Natural killer cell (primary cell): ENCODE measurements around the gene DST. TPM values are rescaled to one million over a fixed set of nuclear protein-coding genes. Genes with fewer than 3 reads are reported as not detected.

Experiments
- ATAC-seq, 3 donors: fragments of 150-1000 bp in 2 of 3; fragments of 200-7000 bp in 1 of 3; cut with Tn5 transposase; 1 replicate in 1 of 3; 2 replicates in 2 of 3; pipeline ENCODE4 v1.10.0; 2021; ENCODE audit warnings: mild to moderate bottlenecking in 2 of 3, moderate library complexity in 2 of 3
- DNase-seq, 2 donors: peaks; one replicate each; pipeline versions ENCODE4 v3.0.0 to v3.0.0-alpha.2; 2013 to 2021; ENCODE audit warnings: mixed read lengths in 1 of 2
- H3K27ac ChIP-seq: one replicate; pipeline ENCODE4 v1.5.1; 2013; ENCODE audit warnings: mild to moderate bottlenecking, low read length
- H3K27me3 ChIP-seq: one replicate; pipeline ENCODE4 v1.6.1; 2013; ENCODE audit warnings: low read length; ENCODE audit not compliant: control insufficient read depth, insufficient read depth
- H3K36me3 ChIP-seq: one replicate; pipeline ENCODE4 v1.6.1; 2013; ENCODE audit warnings: low read length; ENCODE audit not compliant: control insufficient read depth, insufficient read depth
- H3K4me1 ChIP-seq: one replicate; pipeline ENCODE4 v1.6.1; 2013; ENCODE audit warnings: low read length; ENCODE audit not compliant: control insufficient read depth, insufficient read depth
- H3K4me3 ChIP-seq: one replicate; pipeline ENCODE4 v1.5.1; 2013; ENCODE audit warnings: low read length
- H3K9me3 ChIP-seq: one replicate; pipeline ENCODE4 v1.6.1; 2013; ENCODE audit warnings: low read length; ENCODE audit not compliant: control insufficient read depth, insufficient read depth
- H3K27ac Mint-ChIP-seq, 2 donors: one replicate each; pipeline ENCODE4 v1.8.0; 2022; ENCODE audit warnings: mild to moderate bottlenecking in 2 of 2, mixed read lengths in 2 of 2, moderate library complexity in 1 of 2
- H3K27me3 Mint-ChIP-seq, 2 donors: one replicate each; pipeline ENCODE4 v1.8.0; 2022; ENCODE audit warnings: low read depth in 2 of 2, mixed read lengths in 2 of 2
- H3K36me3 Mint-ChIP-seq: one replicate; pipeline ENCODE4 v1.8.0; 2022; ENCODE audit warnings: mixed read lengths
- H3K4me1 Mint-ChIP-seq, 2 donors: one replicate each; pipeline ENCODE4 v1.8.0; 2022; ENCODE audit warnings: mixed read lengths in 2 of 2
- H3K4me3 Mint-ChIP-seq: one replicate; pipeline ENCODE4 v1.8.0; 2022; ENCODE audit warnings: mild to moderate bottlenecking, moderate library complexity, mixed read lengths
- H3K9me3 Mint-ChIP-seq, 2 donors: one replicate each; pipeline ENCODE4 v1.8.0; 2022; ENCODE audit warnings: mixed read lengths in 2 of 2
- CTCF ChIP-seq: fragments of 200-600 bp; IDR thresholded peaks from one replicate; pipeline ENCODE4 v1.8.0; 2022; ENCODE audit warnings: antibody characterized with exemption
- WGBS: methylation state at CpG from one replicate; pipeline ENCODE4 v1.1.7; 2013; ENCODE audit warnings: missing lambda C conversion rate; ENCODE audit not compliant: insufficient coverage; 5-methylcytosine and 5-hydroxymethylcytosine counted together
- intact Hi-C: fragments of 100-400 bp; cut with micrococcal nuclease; formaldehyde crosslinking; loops from one replicate; pipeline ENCODE4 v1.14.2; 2022
- total RNA-seq, 4 donors: library from RNA; stranded (reverse); fragments of 120-200 nt in 1 of 4; gene quantifications; one replicate each; pipeline versions ENCODE4 v1.2.3 to v1.2.4, GENCODE V29; 2013 to 2022

Gene DST
- total RNA-seq, 3 donors from 2014 or later (not counting 1 experiment from before 2014, with no cell fraction given): 5.6 to 14.7 (median 8.9) TPM

DNA sequence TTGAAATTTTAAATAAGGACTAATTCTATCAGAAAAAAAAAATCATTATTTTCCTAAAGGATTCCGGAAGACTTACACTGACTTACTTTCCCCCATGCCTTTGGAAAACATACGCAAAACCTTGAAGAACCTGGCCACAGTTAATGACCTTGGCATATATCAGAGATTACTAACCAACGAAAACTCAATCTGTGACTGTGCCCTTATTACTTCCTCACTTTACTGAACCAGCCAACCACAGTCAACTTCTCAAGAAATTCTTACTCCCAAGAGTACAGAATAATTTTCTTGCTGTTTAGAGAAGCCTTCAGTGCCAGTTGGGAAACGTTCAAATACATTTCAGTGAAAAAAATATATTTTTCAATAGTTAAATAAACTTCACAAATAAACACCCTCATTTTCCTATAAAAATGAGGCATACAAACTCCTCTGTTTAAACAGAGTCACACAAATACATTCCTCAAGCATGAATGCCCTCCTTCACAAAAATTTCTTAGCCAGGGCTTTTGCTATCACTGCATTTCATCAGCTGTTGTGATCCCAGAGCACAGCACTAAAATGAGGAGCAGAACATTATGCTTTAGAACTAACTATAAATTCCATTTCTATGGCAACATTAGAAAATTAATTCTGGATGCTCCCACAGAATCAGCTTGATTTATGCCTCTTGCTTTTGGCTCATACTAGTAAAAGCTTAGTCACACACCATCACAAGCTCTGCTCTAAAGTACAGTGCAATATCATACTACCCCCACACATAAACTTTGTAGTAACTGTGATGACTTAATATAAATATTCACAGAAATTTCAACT, 117.6 kb downstream of the DST start:
- Mint-ChIP-seq H3K27me3 (no peaks in the 10 kb centered on the region), H3K4me3 (no peak overlapping the region), H3K27ac (no peak overlapping the region), H3K36me3 (no peaks in the 10 kb centered on the region), H3K9me3 (no peaks in the 10 kb centered on the region), H3K4me1 (no peaks in the 10 kb centered on the region)
- H3K4me1 ChIP-seq: no peaks in the 10 kb centered on the region
- H3K4me3 ChIP-seq: no peak overlapping the region
- ATAC-seq: no peak
- no peak for TF ChIP-seq CTCF
- no peak for DNase-seq
- H3K36me3 ChIP-seq: no peaks in the 10 kb centered on the region
- intact Hi-C loops: no loop called here
- 81% methylated on average over 3 of the region's 4 CpGs for WGBS
- H3K9me3 ChIP-seq: no peaks in the 10 kb centered on the region
- H3K27me3 ChIP-seq: no peaks in the 10 kb centered on the region
- no peak overlapping the region for H3K27ac ChIP-seq

GRCh38 chr6:56522495-56523270, 120.0 kb downstream of the DST start:
- whole genome bisulfite sequencing: 96% methylated on average over 2 of the region's 3 CpGs
- H3K4me1 ChIP-seq: no peaks in the 10 kb centered on the region
- TF ChIP-seq CTCF: no peak
- no peaks in the 10 kb centered on the region for H3K27me3 Mint-ChIP-seq
- H3K27ac Mint-ChIP-seq: no peak overlapping the region
- H3K9me3 Mint-ChIP-seq: no peaks in the 10 kb centered on the region
- no peak for ATAC-seq
- H3K9me3 ChIP-seq: no peaks in the 10 kb centered on the region
- intact Hi-C loops: no loop called here
- H3K4me1 Mint-ChIP-seq: no peaks in the 10 kb centered on the region
- H3K4me3 ChIP-seq: no peak overlapping the region
- DNase-seq: no peak
- no peaks in the 10 kb centered on the region for H3K36me3 ChIP-seq
- no peaks in the 10 kb centered on the region for H3K27me3 ChIP-seq
- no peak overlapping the region for H3K4me3 Mint-ChIP-seq
- H3K27ac ChIP-seq: no peak overlapping the region
- H3K36me3 Mint-ChIP-seq: no peaks in the 10 kb centered on the region

GRCh38 chr6:56521976-56522375, 120.7 kb downstream of the DST start:
- 90% methylated on average over 2 of the region's 2 CpGs for WGBS
- no peak overlapping the region for H3K4me3 Mint-ChIP-seq
- no peaks in the 10 kb centered on the region for H3K27me3 ChIP-seq

More at GRCh38 chr6:56521976-56522375, 120.7 kb downstream of the DST start:
- Histone ChIP-seq H3K4me3 (no peak overlapping the region), H3K36me3 (no peaks in the 10 kb centered on the region), H3K9me3 (no peaks in the 10 kb centered on the region), H3K4me1 (no peaks in the 10 kb centered on the region), H3K27ac (no peak overlapping the region)
- H3K9me3 Mint-ChIP-seq: no peaks in the 10 kb centered on the region
- H3K4me1 Mint-ChIP-seq: no peaks in the 10 kb centered on the region
- no peak for TF ChIP-seq CTCF
- no peaks in the 10 kb centered on the region for H3K36me3 Mint-ChIP-seq
- no peak overlapping the region for H3K27ac Mint-ChIP-seq
- no peaks in the 10 kb centered on the region for H3K27me3 Mint-ChIP-seq
- no peak for ATAC-seq
- intact Hi-C loops: no loop called here
- no peak for DNase-seq
